HepG2 (cell line): Measurements from ENCODE around the gene SERTAD3. TPM values are rescaled to one million over a fixed set of nuclear protein-coding genes. Genes with fewer than 3 reads are reported as not detected.

Experiments
- ATM ChIP-seq: fragments of 450-650 bp; IDR thresholded peaks from 2 replicates; pipeline ENCODE4 v1.7.1; 2017; ENCODE audit warnings: mild to moderate bottlenecking, borderline replicate concordance
- FOXA3 ChIP-seq: IDR thresholded peaks from 2 replicates; pipeline ENCODE4 v1.6.1; 2016; ENCODE audit warnings: missing genetic modification reagents, missing compliant biosample characterization
- HNF4G ChIP-seq, 2 experiments: sonication (generic) in 1 of 2; formaldehyde crosslinking in 1 of 2; IDR thresholded peaks; 2 replicates each; pipeline versions ENCODE4 v1.4.0 to v1.6.1; 2011 to 2020; ENCODE audit warnings: borderline replicate concordance in 2 of 2, low read depth in 2 of 2, mild to moderate bottlenecking in 2 of 2, low read length in 1 of 2, missing genetic modification reagents in 1 of 2, moderate library complexity in 1 of 2
- MAZ ChIP-seq, 2 experiments: sonication (generic) in 1 of 2; formaldehyde crosslinking in 1 of 2; IDR thresholded peaks; 2 replicates each; pipeline versions ENCODE4 v1.5.0 to v1.6.1; 2012 to 2020; ENCODE audit warnings: low read depth in 2 of 2, mild to moderate bottlenecking in 2 of 2, borderline replicate concordance in 1 of 2, improper control_type of control experiment in 1 of 2, low read length in 1 of 2, missing genetic modification reagents in 1 of 2, moderate library complexity in 1 of 2
- MIXL1 ChIP-seq: IDR thresholded peaks from 2 replicates; pipeline ENCODE4 v1.6.1; 2016
- MZF1 ChIP-seq: sonication (generic); formaldehyde crosslinking; IDR thresholded peaks from 2 replicates; pipeline ENCODE4 v1.8.1; 2023; ENCODE audit warnings: mild to moderate bottlenecking, missing genetic modification reagents, borderline replicate concordance
- NBN ChIP-seq: fragments of 450-650 bp; conservative IDR thresholded peaks from 2 replicates; pipeline ENCODE4 v1.6.1; 2017
- NFE2L2 ChIP-seq: fragments of 150-350 bp; IDR thresholded peaks from 2 replicates; pipeline ENCODE4 v1.6.1; 2014; ENCODE audit warnings: low read length
- NFYB ChIP-seq: sonication (generic); formaldehyde crosslinking; IDR thresholded peaks from 2 replicates; pipeline ENCODE4 v1.4.0; 2020; ENCODE audit warnings: missing genetic modification reagents
- SAFB2 ChIP-seq: sonication (generic); formaldehyde crosslinking; IDR thresholded peaks from 2 replicates; pipeline ENCODE4 v1.5.1; 2020; ENCODE audit warnings: missing genetic modification reagents, low read depth, mild to moderate bottlenecking, borderline replicate concordance
- SALL1 ChIP-seq: sonication (generic); formaldehyde crosslinking; IDR thresholded peaks from 2 replicates; pipeline ENCODE4 v1.8.0; 2022; ENCODE audit warnings: mild to moderate bottlenecking, missing genetic modification reagents
- SP2 ChIP-seq: sonication (generic); formaldehyde crosslinking; IDR thresholded peaks from 2 replicates; pipeline ENCODE4 v1.5.1; 2020; ENCODE audit warnings: mild to moderate bottlenecking, missing genetic modification reagents
- SP5 ChIP-seq: IDR thresholded peaks from 2 replicates; pipeline ENCODE4 v1.6.1; 2016; ENCODE audit warnings: low read depth, borderline replicate concordance
- TBP ChIP-seq: sonication (generic); formaldehyde crosslinking; IDR thresholded peaks from 2 replicates; pipeline ENCODE4 v1.5.0; 2020; ENCODE audit warnings: missing genetic modification reagents
- TBX2 ChIP-seq: sonication (generic); formaldehyde crosslinking; IDR thresholded peaks from 2 replicates; pipeline ENCODE4 v1.5.0; 2020; ENCODE audit warnings: missing genetic modification reagents, mild to moderate bottlenecking, borderline replicate concordance
- ZNF160 ChIP-seq: sonication (generic); formaldehyde crosslinking; IDR thresholded peaks from 2 replicates; pipeline ENCODE4 v1.8.0; 2022; ENCODE audit warnings: mild to moderate bottlenecking, inconsistent platforms, missing genetic modification reagents
- ZNF264 ChIP-seq: sonication (generic); formaldehyde crosslinking; IDR thresholded peaks from 2 replicates; pipeline ENCODE4 v1.4.0; 2020; ENCODE audit warnings: missing genetic modification reagents
- ZNF547 ChIP-seq: sonication (generic); formaldehyde crosslinking; IDR thresholded peaks from 2 replicates; pipeline ENCODE4 v1.5.1; 2020; ENCODE audit warnings: mild to moderate bottlenecking, missing genetic modification reagents
- ZNF570 ChIP-seq: sonication (generic); formaldehyde crosslinking; IDR thresholded peaks from 2 replicates; pipeline ENCODE4 v1.4.0; 2020; ENCODE audit warnings: mild to moderate bottlenecking, missing genetic modification reagents, borderline replicate concordance
- ZNF629 ChIP-seq: sonication (generic); formaldehyde crosslinking; conservative IDR thresholded peaks from 2 replicates; pipeline ENCODE4 v1.5.0; 2020; ENCODE audit warnings: missing genetic modification reagents
- polyA plus RNA-seq, 8 experiments: library from polyadenylated mRNA; depleted of rRNA in 3 of 8; stranded (reverse) in 7 of 8; unstranded in 1 of 8; fragments of >200 nt; fragmentation: Illumina TruSeq in 4 of 8; extraction: Trizol in 4 of 8; gene quantifications; 2 replicates each; pipeline versions ENCODE4 v1.2.1 to v1.2.3, GENCODE V29; 2011 to 2016; ENCODE audit warnings: low read depth in 4 of 8, missing spikeins in 1 of 8, mixed read lengths in 1 of 8; ENCODE audit not compliant: insufficient read depth in 1 of 8
- total RNA-seq, 5 experiments: library from RNA; depleted of rRNA; stranded (reverse); fragments of >200 nt; fragmentation: Illumina TruSeq; extraction: Trizol; gene quantifications; 2 replicates each; pipeline ENCODE4 v1.2.3, GENCODE V29; 2016; ENCODE audit warnings: low read depth in 1 of 5
- TF ChIP-seq, protein P1 (sequence below): sonication (generic); formaldehyde crosslinking; IDR thresholded peaks from 2 replicates; pipeline ENCODE4 v1.5.0; 2020; ENCODE audit warnings: missing genetic modification reagents
- TF ChIP-seq, protein P2 (sequence below): sonication (generic); formaldehyde crosslinking; IDR thresholded peaks from 2 replicates; pipeline ENCODE4 v1.4.0; 2020; ENCODE audit warnings: low read depth, missing genetic modification reagents
- TF ChIP-seq, protein P3 (sequence below): sonication (generic); formaldehyde crosslinking; IDR thresholded peaks from 2 replicates; pipeline ENCODE4 v1.5.0; 2020; ENCODE audit warnings: missing genetic modification reagents

SERTAD3 gene
- total and polyA plus RNA-seq, 2 of the 13 experiments (the other 11 are each of a cell fraction or from before 2014, with no cell fraction given) = 9.6 to 16.9 TPM

DNA sequence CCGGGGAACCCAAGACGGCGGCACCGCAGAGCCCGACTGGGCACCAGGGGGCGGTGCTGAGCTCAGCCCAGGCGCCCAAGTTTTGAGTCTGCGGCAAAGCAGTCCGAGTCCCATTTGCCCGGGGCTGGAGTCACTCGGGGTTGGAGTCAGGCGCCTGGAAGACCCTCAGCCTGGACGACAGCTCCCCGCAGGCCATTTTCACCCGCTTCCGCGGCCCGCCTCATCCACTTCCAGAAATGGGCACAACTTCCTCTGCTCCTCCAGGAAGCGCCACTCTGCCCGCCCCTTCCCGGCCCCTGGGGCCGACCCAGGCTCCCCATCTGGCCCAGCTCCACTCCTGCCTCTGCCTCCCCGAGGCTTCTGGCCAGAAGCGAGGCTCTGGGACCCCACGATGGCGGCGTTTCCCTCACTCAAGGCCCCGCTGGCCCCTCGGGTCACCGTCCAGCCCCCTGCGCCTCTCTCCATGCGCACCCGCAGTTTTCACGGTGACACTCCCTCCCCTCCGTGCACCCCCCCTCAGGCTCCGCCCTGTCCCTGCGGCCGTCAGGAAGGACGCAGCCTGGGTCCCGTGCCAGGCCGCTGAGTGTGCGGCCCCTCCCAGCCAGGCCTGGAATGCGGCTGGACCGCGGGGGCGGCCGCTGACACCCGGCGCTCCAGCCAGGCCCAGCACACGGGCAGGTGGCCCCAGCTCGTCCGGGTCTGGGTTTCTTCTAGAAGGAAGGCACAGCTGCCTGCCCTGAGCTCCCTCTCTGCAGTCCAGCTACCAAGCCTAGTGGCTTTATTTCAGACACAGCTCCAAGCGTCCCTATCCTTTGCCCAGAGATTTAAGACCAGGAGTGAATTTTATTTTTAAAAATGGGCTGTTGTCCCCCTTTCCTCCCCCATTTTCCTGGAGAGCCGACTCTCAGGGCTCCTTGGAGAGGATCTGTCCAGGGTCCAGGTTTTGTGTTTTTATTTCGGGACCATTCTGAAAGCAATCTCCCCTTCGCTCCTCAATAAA, 23.1 kb downstream of the SERTAD3 start (continued):
- TF ChIP-seq, protein P1, sequence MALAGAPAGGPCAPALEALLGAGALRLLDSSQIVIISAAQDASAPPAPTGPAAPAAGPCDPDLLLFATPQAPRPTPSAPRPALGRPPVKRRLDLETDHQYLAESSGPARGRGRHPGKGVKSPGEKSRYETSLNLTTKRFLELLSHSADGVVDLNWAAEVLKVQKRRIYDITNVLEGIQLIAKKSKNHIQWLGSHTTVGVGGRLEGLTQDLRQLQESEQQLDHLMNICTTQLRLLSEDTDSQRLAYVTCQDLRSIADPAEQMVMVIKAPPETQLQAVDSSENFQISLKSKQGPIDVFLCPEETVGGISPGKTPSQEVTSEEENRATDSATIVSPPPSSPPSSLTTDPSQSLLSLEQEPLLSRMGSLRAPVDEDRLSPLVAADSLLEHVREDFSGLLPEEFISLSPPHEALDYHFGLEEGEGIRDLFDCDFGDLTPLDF (CRISPR knock-in tag) = no peak
- TF ChIP-seq ZNF160 (peak; percentile 93), MAZ (IDR thresholded peaks at IDR 0.05; ENCODE audit: borderline replicate concordance, low read depth, low read length) (0 out of 2 replicates have a peak, but pooled peaks have one; percentile 32), MAZ (CRISPR knock-in tag; IDR thresholded peaks at IDR 0.05; ENCODE audit: low read depth) (peak; percentile 98), ZNF629 (peak; percentile 33), FOXA3 (peak; percentile 25), HNF4G (IDR thresholded peaks at IDR 0.05; ENCODE audit: borderline replicate concordance, low read depth, low read length) (0 out of 2 replicates have a peak, but pooled peaks have one; percentile 4), HNF4G (CRISPR knock-in tag; IDR thresholded peaks at IDR 0.05; ENCODE audit: borderline replicate concordance, low read depth) (peak; percentile 74; the same call in 1 of the 2 replicates), NFE2L2 (no peak), MIXL1 (CRISPR knock-in tag) (no peak), MZF1 (CRISPR knock-in tag) (0 out of 2 replicates have a peak, but pooled peaks have one; percentile 47), SP2 (CRISPR knock-in tag) (no peak), NBN (no peak), NFYB (CRISPR knock-in tag) (0 out of 2 replicates have a peak, but pooled peaks have one; percentile 5), ATM (no peak), ZNF570 (CRISPR knock-in tag) (no peak), SALL1 (peak; percentile 82), SAFB2 (0 out of 2 replicates have a peak, but pooled peaks have one; percentile 85), TBP (CRISPR knock-in tag) (no peak), SP5 (peak; percentile 88), ZNF264 (CRISPR knock-in tag) (0 out of 2 replicates have a peak, but pooled peaks have one; percentile 65), TBX2 (CRISPR knock-in tag) (peak; percentile 95), ZNF547 (CRISPR knock-in tag) (peak; percentile 39; the same call in 1 of the 2 replicates)
- TF ChIP-seq, protein P2, sequence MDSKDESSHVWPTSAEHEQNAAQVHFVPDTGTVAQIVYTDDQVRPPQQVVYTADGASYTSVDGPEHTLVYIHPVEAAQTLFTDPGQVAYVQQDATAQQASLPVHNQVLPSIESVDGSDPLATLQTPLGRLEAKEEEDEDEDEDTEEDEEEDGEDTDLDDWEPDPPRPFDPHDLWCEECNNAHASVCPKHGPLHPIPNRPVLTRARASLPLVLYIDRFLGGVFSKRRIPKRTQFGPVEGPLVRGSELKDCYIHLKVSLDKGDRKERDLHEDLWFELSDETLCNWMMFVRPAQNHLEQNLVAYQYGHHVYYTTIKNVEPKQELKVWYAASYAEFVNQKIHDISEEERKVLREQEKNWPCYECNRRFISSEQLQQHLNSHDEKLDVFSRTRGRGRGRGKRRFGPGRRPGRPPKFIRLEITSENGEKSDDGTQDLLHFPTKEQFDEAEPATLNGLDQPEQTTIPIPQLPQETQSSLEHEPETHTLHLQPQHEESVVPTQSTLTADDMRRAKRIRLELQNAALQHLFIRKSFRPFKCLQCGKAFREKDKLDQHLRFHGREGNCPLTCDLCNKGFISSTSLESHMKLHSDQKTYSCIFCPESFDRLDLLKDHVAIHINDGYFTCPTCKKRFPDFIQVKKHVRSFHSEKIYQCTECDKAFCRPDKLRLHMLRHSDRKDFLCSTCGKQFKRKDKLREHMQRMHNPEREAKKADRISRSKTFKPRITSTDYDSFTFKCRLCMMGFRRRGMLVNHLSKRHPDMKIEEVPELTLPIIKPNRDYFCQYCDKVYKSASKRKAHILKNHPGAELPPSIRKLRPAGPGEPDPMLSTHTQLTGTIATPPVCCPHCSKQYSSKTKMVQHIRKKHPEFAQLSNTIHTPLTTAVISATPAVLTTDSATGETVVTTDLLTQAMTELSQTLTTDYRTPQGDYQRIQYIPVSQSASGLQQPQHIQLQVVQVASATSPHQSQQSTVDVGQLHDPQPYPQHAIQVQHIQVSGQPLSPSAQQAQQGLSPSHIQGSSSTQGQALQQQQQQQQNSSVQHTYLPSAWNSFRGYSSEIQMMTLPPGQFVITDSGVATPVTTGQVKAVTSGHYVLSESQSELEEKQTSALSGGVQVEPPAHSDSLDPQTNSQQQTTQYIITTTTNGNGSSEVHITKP (CRISPR knock-in tag) = no peak; the same call in 1 of the 2 replicates
- TF ChIP-seq, protein P3, sequence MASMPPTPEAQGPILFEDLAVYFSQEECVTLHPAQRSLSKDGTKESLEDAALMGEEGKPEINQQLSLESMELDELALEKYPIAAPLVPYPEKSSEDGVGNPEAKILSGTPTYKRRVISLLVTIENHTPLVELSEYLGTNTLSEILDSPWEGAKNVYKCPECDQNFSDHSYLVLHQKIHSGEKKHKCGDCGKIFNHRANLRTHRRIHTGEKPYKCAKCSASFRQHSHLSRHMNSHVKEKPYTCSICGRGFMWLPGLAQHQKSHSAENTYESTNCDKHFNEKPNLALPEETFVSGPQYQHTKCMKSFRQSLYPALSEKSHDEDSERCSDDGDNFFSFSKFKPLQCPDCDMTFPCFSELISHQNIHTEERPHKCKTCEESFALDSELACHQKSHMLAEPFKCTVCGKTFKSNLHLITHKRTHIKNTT (CRISPR knock-in tag) = no peak
